T-cell (primary cell): ENCODE data around the gene GCH1. TPM values are rescaled to one million over a fixed set of nuclear protein-coding genes. Genes with fewer than 3 reads are reported as not detected.

Experiments used
- ATAC-seq, 4 experiments: fragments of 200-7000 bp in 3 of 4; fragments of 150-1000 bp in 1 of 4; cut with Tn5 transposase; replicated peaks in 1 of 4; 1 replicate in 3 of 4; 2 replicates in 1 of 4; pipeline ENCODE4 v1.10.0; 2021; ENCODE audit warnings: moderate library complexity in 3 of 4, mild to moderate bottlenecking in 2 of 4, moderate number of reproducible peaks in 1 of 4
- CTCF ChIA-PET, 2 donors: fragments of 300-600 bp; sonication (Branson Sonifier 250); formaldehyde crosslinking; loops; one replicate each; lab custom pipeline; 2022; ENCODE audit warnings: antibody characterized with exemption in 2 of 2; lab: Charles Lee
- POLR2A ChIA-PET, 2 donors: fragments of 300-600 bp; sonication (Branson Sonifier 250); formaldehyde crosslinking; loops; one replicate each; lab custom pipeline; 2022; ENCODE audit warnings: antibody characterized with exemption in 2 of 2; lab: Charles Lee
- DNase-seq, 35 experiments: peaks; one replicate each; pipeline versions ENCODE4 v3.0.0 to v3.0.0-alpha.2; 2013 to 2023
- H3K27ac ChIP-seq: one replicate; pipeline ENCODE4 v1.5.1; 2013; ENCODE audit warnings: low read length
- H3K27me3 ChIP-seq, 2 experiments: replicated peaks in 1 of 2; 1 replicate in 1 of 2; 2 replicates in 1 of 2; pipeline versions ENCODE4 v1.6.1 to v1.7.0; 2013; ENCODE audit warnings: low read length in 1 of 2, mixed read lengths in 1 of 2; ENCODE audit not compliant: control insufficient read depth in 2 of 2, insufficient read depth in 2 of 2; ENCODE audit errors: extremely low read depth in 1 of 2
- H3K36me3 ChIP-seq, 2 donors: 1 replicate in 1 of 2; 2 replicates in 1 of 2; pipeline versions ENCODE4 v1.6.1 to v1.7.0; 2013; ENCODE audit warnings: low read length in 1 of 2; ENCODE audit not compliant: control insufficient read depth in 2 of 2, insufficient read depth in 1 of 2; ENCODE audit errors: extremely low read depth in 1 of 2
- H3K4me1 ChIP-seq, 2 experiments: 1 replicate in 1 of 2; 2 replicates in 1 of 2; pipeline versions ENCODE4 v1.6.1 to v1.7.0; 2013; ENCODE audit warnings: low read length in 2 of 2, mixed read lengths in 1 of 2; ENCODE audit not compliant: insufficient read depth in 2 of 2, control insufficient read depth in 1 of 2; ENCODE audit errors: extremely low read depth in 1 of 2
- H3K4me3 ChIP-seq, 2 donors: 1 replicate in 1 of 2; 2 replicates in 1 of 2; pipeline versions ENCODE4 v1.5.1 to v1.7.0; 2013; ENCODE audit warnings: mild to moderate bottlenecking in 2 of 2, low read length in 1 of 2, moderate library complexity in 1 of 2; ENCODE audit not compliant: control insufficient read depth in 1 of 2; ENCODE audit errors: extremely low read depth in 1 of 2
- H3K9me3 ChIP-seq: 2 replicates; pipeline ENCODE4 v1.7.0; 2013
- H3K27ac Mint-ChIP-seq, 2 donors: one replicate each; pipeline ENCODE4 v1.8.0; 2020 to 2021; ENCODE audit warnings: mild to moderate bottlenecking in 2 of 2, mixed read lengths in 2 of 2
- H3K27me3 Mint-ChIP-seq, 2 donors: one replicate each; pipeline ENCODE4 v1.8.0; 2021 to 2022; ENCODE audit warnings: mixed read lengths in 2 of 2
- H3K36me3 Mint-ChIP-seq: one replicate; pipeline ENCODE4 v1.8.0; 2021; ENCODE audit warnings: mixed read lengths
- H3K4me1 Mint-ChIP-seq, 3 donors: one replicate each; pipeline ENCODE4 v1.8.0; 2020 to 2022; ENCODE audit warnings: mixed read lengths in 3 of 3, mild to moderate bottlenecking in 1 of 3
- H3K4me3 Mint-ChIP-seq, 3 donors: one replicate each; pipeline ENCODE4 v1.8.0; 2020 to 2022; ENCODE audit warnings: mild to moderate bottlenecking in 3 of 3, mixed read lengths in 3 of 3, moderate library complexity in 3 of 3
- H3K9me3 Mint-ChIP-seq, 3 donors: one replicate each; pipeline ENCODE4 v1.8.0; 2020 to 2022; ENCODE audit warnings: mixed read lengths in 3 of 3
- WGBS: methylation state at CpG from one replicate; pipeline ENCODE4 v1.1.5; 2013; ENCODE audit warnings: missing lambda C conversion rate; ENCODE audit not compliant: insufficient coverage; 5-methylcytosine and 5-hydroxymethylcytosine counted together
- total RNA-seq, 35 experiments: library from RNA in 6 of 35; stranded (reverse) in 6 of 35; fragments of 120-200 nt in 1 of 35; gene quantifications; one replicate each; pipeline versions ENCODE4 v1.2.1 to v1.2.4 and lab custom pipeline; 2013 to 2026

The GCH1 gene
- total RNA-seq, 5 donors from 2014 or later (not counting 1 experiment from before 2014, with no cell fraction given): 26.5 to 31.2 (median 29.2) TPM

GRCh38 chr14:54935958-54936357 is 33.3 kb upstream of the GCH1 start:
- ATAC-seq (no peak), DNase-seq (no peak)
- Mint-ChIP-seq H3K9me3 (no peaks in the 10 kb centered on the region), H3K27me3 (no peaks in the 10 kb centered on the region), H3K4me3 (no peak overlapping the region), H3K4me1 (no peaks in the 10 kb centered on the region), H3K36me3 (peaks cover 3% of the 10 kb centered on the region), H3K27ac (no peak overlapping the region)
- Histone ChIP-seq H3K4me3 (no peak overlapping the region), H3K27ac (no peak overlapping the region), H3K27me3 (no peaks in the 10 kb centered on the region), H3K4me1 (no peaks in the 10 kb centered on the region), H3K36me3 (no peaks in the 10 kb centered on the region), H3K9me3 (no peaks in the 10 kb centered on the region)
- WGBS: 98% methylated on average over 5 of the region's 5 CpGs
- ChIA-PET CTCF (no interaction called here), POLR2A (interaction anchor here in 1 of 2 donors (0.7 kb wide), 1 partner anchor 135 kb away, joined by 3 read pairs; no protein-coding TSS in a partner anchor)

DNA sequence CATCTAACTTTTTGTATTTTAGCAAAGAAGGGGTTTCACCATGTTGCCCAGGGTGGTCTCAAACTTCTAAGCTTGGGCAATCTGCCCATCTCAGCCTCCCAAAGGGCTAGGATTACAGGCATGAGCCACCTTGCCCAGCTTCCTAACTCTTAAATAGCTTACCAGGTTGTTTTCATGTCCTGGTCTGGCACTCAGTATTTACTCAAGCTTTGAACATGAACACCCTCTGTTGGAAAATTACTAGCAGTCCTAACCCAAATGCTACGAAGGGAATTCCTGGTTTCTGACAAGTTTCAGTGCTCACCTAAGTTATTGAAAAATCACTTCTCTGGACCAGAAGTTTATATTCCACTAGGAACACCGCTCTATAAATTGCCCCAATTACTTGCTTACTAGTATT is 32.5 kb upstream of the GCH1 start:
- no peaks in the 10 kb centered on the region for H3K4me1 Mint-ChIP-seq
- Histone ChIP-seq H3K27ac (no peak overlapping the region), H3K36me3 (no peaks in the 10 kb centered on the region), H3K4me3 (no peak overlapping the region), H3K4me1 (no peaks in the 10 kb centered on the region), H3K27me3 (no peaks in the 10 kb centered on the region), H3K9me3 (no peaks in the 10 kb centered on the region)
- WGBS: no CpG with 5 or more reads among the region's 2 CpGs
- no peak for DNase-seq
- H3K9me3 Mint-ChIP-seq: no peaks in the 10 kb centered on the region
- H3K27ac Mint-ChIP-seq: no peak overlapping the region
- no peak overlapping the region for H3K4me3 Mint-ChIP-seq
- no peaks in the 10 kb centered on the region for H3K27me3 Mint-ChIP-seq
- ATAC-seq: no peak
- ChIA-PET CTCF (no interaction called here), POLR2A (no interaction called here)
- H3K36me3 Mint-ChIP-seq: no peaks in the 10 kb centered on the region

- no peaks in the 10 kb centered on the region for H3K4me1 ChIP-seq
- H3K4me1 Mint-ChIP-seq: no peaks in the 10 kb centered on the region
- ATAC-seq: no peak
Observed at GRCh38 chr14:54933006-54933405, 30.4 kb upstream of the GCH1 start.

DNA sequence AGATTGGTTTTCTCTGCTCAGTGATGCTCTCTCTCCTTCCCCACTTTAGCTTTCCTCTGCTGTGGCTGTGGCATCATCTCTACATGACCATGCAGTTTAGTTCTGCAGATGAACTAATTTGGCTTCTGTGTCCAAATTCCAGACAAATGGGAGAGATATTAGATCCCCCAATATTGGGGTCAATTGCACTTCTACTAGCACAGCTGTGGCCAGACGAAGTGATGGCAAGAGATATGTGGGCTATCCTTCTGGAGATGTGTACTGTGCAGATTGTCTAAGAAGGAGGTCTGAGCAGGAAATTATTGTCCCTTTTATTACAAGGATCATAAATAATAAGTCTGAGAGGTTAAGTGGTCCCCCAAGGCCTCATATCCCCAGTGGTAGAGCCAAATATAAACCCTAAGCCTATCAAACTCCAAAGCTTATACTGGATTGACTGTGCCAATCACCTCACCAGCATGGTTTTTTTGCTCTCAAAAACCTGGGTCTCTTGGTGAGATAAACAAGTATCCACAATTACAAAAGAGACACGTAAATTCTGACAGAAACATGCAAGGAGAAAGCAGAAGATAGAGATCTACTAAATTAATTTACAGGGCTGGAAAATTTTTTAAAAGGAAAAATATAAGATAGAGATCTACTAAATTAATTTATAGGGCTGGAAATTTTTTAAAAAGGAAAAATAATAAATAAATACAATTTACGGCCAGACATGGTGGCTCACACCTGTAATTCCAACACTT is 29.1 kb upstream of the GCH1 start:
- no peak overlapping the region for H3K4me3 ChIP-seq
- ChIA-PET CTCF (no interaction called here), POLR2A (no interaction called here)
- H3K4me1 Mint-ChIP-seq: no peaks in the 10 kb centered on the region
- H3K27me3 Mint-ChIP-seq: no peaks in the 10 kb centered on the region
- WGBS: no CpG with 5 or more reads among the region's 3 CpGs
- H3K4me3 Mint-ChIP-seq: no peak overlapping the region
- no peaks in the 10 kb centered on the region for H3K27me3 ChIP-seq
- DNase-seq (no peak), ATAC-seq (no peak)
- H3K9me3 ChIP-seq: no peaks in the 10 kb centered on the region
- H3K27ac Mint-ChIP-seq: no peak overlapping the region
- no peaks in the 10 kb centered on the region for H3K36me3 Mint-ChIP-seq
- H3K27ac ChIP-seq: no peak overlapping the region
- H3K9me3 Mint-ChIP-seq: no peaks in the 10 kb centered on the region
- H3K36me3 ChIP-seq: no peaks in the 10 kb centered on the region
- no peaks in the 10 kb centered on the region for H3K4me1 ChIP-seq

More at GRCh38 chr14:54933006-54933405, 30.4 kb upstream of the GCH1 start:
- Mint-ChIP-seq H3K36me3 (no peaks in the 10 kb centered on the region), H3K9me3 (no peaks in the 10 kb centered on the region), H3K27ac (no peak overlapping the region), H3K4me3 (no peak overlapping the region), H3K27me3 (no peaks in the 10 kb centered on the region)
- Histone ChIP-seq H3K9me3 (no peaks in the 10 kb centered on the region), H3K36me3 (no peaks in the 10 kb centered on the region), H3K27me3 (no peaks in the 10 kb centered on the region), H3K27ac (no peak overlapping the region), H3K4me3 (no peak overlapping the region)
- ChIA-PET CTCF (interaction anchor here in 1 of 2 donors (0.6 kb wide), 1 partner anchor 799 kb away, joined by 4 read pairs; no protein-coding TSS in a partner anchor), POLR2A (no interaction called here)
- WGBS: no CpG with 5 or more reads among the region's 1 CpG
- DNase-seq: no peak

- Mint-ChIP-seq H3K36me3 (no peaks in the 10 kb centered on the region), H3K27me3 (peaks cover 0 to 1% of the 10 kb centered on the region in 2 donors), H3K4me3 (no peak overlapping the region), H3K4me1 (no peaks in the 10 kb centered on the region), H3K27ac (no peak overlapping the region), H3K9me3 (no peaks in the 10 kb centered on the region)
- WGBS: no CpG with 5 or more reads among the region's 1 CpG
- H3K4me3 ChIP-seq: no peak overlapping the region
- no peaks in the 10 kb centered on the region for H3K4me1 ChIP-seq
- no peaks in the 10 kb centered on the region for H3K9me3 ChIP-seq
- peaks cover 0 to under 1% of the 10 kb centered on the region in 2 experiments for H3K27me3 ChIP-seq
- CTCF ChIA-PET: no interaction called here
- POLR2A ChIA-PET: no interaction called here
- no peaks in the 10 kb centered on the region for H3K36me3 ChIP-seq
- DNase-seq (no peak), ATAC-seq (no peak)
- no peak overlapping the region for H3K27ac ChIP-seq
Observed at GRCh38 chr14:54931101-54931500, 28.5 kb upstream of the GCH1 start.

DNA sequence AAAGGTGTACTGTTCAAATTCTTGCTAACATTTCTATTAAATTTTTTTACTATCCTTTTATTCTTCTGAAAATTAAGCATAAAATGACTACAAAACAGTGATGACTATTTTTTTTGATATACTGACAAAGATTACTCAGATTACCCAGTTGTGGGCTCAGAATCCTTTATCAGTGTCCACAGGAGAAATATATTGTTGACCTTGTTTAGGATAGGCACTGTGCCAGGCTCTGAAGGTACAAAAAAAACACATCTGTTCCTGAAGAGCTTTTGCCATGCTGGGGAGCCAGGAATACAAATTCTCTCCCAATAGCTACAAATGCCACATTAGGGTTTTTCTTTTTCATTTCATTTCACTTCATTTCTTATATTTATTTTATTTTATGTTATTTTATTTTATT is 26.9 kb upstream of the GCH1 start:
- H3K9me3 ChIP-seq: no peaks in the 10 kb centered on the region
- H3K27me3 ChIP-seq: peaks cover 0 to 2% of the 10 kb centered on the region in 2 experiments
- Mint-ChIP-seq H3K36me3 (no peaks in the 10 kb centered on the region), H3K9me3 (no peaks in the 10 kb centered on the region), H3K4me3 (no peak overlapping the region), H3K4me1 (no peaks in the 10 kb centered on the region), H3K27me3 (peaks cover 0 to 3% of the 10 kb centered on the region in 2 donors), H3K27ac (no peak overlapping the region)
- no peaks in the 10 kb centered on the region for H3K4me1 ChIP-seq
- no peak overlapping the region for H3K4me3 ChIP-seq
- no peak overlapping the region for H3K27ac ChIP-seq
- POLR2A ChIA-PET: no interaction called here
- DNase-seq (no peak), ATAC-seq (no peak)
- CTCF ChIA-PET: no interaction called here
- H3K36me3 ChIP-seq: no peaks in the 10 kb centered on the region
